Stimulated activated CD4-positive, alpha-beta T cell treated with anti-CD3 and anti-CD28 coated beads, TNF-alpha, amount 100 ng/mL, for 24 hours (primary cell): Measurements from ENCODE around the gene BEAN1.
"Not testable (repeated sequence)": the region's sequence is repeated elsewhere in the genome, so short reads cannot be mapped to it uniquely, and the experiment has no call there.

Experiments used
- DNase-seq, 3 experiments: peaks; one replicate each; pipeline ENCODE4 v3.0.0-alpha.2; 2020; ENCODE audit warnings: low read depth in 3 of 3

Gene BEAN1

DNA sequence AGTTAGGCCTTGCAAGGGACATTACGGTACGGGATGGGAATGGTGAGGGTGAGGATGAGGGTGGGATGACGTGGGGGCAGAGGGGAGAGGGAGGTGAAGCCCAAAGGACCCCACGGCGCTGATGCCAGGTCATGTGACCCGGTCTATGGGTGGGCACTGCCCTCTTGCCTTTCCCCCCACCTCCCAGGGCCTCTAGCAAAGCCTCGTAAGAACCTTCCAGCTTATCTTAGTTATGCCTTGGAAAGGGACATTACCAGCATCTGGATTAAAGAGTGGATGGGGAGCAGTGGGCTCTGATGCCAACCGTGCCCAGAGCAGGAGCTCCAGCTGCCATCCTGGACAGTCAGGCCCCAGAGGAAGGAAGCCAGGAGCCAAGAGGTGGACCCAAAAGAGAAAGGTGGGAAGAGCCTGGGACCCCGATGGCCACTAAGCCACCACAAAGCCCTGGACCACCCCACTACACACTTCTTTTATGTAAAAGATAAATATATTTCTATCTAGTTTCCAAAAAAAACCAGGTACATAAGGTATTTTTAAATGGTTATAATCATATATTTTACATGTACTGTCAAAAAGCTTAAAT is 81.9 kb downstream of the BEAN1 start:
- DNase-seq = no peak

DNA sequence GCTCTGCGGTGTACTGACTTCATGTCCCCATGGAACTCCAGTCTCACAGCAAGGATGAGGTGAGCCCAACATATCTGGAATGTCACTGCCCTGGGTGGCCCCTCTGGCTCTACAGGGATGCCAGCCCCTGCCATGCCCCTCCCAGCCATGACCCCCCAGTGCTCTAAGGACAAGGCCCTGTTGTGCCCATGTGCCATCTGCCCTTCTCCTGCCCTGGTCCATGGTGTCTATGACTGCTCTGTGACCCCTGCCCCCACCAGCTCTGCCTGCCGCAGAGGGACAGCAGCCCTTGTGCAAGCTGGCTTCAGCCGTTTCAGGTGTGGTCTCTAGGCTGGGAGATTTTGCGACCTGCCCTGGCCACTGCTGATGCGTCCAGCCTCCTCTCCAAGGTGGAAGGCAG is 82.5 kb downstream of the BEAN1 start:
- no peak for DNase-seq

DNA sequence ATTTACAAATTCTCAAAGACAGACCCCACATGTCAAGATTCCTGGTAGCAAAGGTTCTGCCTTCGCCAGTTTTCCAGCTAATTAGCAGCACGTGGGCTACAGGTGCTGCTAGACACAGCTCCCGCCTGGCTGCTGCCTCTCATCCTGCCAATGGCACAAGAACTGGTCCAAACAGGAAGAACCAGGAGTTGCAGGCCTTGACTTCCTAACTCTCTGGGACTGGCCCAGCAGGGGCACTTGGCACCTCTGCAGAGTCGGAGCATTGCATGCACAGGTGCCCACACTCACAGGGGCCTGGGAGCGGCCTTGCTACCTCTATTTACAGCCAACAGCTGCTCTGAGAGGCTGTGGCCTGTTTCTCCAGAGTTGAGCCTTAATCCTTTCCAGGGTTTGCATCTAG is 83.2 kb downstream of the BEAN1 start:
- DNase-seq = no peak

DNA sequence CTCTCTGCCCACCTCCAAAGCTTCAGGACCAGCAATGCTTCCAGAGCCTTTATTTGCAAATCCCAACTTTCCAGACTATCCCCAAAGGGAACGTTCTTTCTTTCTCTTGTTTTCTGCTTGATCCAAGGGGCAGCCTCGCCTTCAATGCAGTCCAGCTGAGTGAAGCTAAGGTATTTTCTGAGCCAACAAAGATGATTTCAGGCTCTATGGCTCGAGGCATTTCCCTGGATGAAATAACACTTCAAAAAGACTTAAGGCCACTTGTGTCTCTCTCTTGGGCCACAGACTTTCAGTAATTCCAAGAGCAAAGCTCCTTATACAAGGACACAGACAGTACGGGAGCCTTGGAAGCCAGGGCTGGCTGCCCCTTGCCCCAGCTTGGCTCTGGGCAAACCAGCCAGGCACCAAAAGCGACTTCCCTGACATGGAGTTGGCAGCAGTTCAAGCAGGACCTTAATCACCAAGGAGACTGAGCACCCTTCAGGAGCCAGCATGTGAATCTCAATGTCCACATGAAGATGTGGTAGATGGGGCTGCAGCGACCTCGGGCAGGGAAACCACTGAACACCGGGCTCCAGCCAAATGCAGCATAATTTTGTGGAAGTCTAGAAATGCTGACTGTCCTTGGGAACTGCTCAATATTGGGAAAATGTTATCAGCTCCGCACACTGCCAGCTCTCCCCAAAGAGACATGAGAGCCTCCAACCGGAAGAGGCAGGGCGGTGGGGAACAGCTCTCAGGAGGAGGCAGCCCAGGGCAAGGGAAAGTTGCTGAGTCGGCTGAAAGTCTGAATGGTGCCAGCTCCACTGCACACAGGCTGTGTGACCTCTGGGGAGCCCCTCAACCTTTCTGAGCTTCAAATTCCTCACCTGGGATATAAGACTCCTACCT is 83.9 kb downstream of the BEAN1 start:
- no peak for DNase-seq

DNA sequence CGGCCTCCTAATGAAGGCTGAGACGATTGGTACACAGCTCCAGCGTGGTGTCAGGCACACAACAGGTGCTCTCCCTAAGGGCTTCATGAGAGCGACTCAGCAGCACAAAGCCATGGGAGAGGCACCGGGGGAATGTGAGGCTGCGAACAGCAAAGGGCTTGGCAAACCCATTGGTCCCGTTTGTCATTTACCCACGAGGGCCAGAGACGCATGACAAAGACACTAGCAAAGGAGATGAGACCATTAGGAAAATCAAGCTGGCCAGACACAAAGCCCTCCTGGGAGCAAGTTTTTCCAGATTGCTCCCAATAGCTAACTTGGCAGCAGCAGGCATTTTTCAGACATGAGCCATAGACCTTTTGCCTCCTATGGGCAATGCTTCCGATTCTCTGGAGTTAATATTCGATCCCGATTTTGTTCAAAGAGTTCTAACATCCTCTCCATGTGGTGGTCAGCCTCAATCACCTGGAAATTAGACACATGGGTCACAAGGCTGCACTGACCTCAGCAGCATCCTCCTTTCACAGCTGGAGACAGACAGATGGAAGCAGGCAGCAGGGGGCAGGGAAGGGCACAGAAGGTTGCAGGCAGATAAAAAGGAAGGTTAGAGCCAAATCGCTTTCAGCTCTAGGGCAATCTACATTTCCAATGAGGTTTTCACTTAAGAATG is 84.6 kb downstream of the BEAN1 start:
- no peak for DNase-seq

DNA sequence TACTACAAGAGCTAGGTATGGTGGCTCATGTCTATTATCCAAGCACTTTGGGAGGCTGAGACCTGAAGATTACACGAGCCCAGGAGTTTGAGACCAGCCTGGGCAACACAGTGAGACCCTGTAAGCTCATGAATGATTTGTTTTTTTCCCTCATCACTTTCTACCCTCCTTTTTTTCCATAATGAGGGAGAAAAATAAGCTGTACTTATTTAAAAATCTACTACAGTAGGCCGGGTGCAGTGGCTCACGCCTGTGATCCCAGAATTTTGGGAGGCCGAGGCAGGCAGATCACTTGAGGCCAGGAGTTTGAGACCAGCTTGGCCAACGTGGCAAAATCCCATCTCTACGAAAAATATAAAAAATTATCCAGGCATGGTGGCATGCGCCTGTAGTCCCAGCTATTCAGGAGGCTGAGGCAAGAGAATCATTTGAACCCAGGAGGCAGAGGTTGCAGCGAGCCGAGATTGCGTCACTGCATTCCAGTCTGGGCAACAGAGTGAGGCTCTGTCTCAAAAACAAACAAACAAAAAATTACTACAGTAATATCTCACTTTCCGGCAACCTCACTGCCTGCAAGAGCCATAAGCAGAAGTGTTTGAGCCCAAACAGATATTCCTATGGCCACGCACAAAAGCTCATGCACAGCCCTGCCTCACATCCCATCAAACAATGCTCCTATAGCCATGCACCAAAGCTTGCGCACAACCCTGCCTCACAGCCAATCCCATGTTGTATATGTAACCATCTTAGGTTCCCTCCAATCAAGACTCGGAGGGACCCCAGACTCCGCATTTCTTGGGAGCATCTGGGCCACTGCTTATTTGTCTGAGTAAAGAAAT is 85.4 kb downstream of the BEAN1 start:
- no peak for DNase-seq

DNA sequence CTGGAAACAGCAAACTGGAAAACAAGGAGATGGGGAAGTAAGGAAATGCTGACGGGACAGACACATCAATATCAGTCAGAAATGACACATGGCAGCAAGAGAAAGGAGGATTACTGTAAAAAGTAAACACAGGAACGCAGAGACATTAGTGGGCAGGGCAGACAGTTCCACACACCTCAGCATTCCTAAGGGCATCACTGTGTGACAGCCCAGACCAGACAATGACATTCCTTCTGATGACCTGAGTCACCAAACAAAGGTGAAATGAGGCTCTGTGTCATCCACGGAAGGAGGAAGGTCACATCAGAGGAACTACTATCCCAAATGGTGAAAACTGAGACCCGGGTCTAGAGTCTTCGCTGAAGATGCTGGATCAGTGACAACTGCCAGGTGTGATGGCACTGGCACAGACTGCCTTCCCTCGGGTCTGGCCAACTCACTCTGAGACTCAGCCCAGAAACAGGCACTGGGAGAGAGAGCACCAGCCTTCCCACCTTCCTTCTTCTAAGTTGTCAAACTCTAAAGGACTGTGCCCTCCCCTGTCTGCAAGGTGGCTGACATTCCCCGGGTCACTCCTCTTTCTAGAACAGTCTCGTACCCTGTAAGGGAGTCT is 86.1 kb downstream of the BEAN1 start:
- no peak for DNase-seq

DNA sequence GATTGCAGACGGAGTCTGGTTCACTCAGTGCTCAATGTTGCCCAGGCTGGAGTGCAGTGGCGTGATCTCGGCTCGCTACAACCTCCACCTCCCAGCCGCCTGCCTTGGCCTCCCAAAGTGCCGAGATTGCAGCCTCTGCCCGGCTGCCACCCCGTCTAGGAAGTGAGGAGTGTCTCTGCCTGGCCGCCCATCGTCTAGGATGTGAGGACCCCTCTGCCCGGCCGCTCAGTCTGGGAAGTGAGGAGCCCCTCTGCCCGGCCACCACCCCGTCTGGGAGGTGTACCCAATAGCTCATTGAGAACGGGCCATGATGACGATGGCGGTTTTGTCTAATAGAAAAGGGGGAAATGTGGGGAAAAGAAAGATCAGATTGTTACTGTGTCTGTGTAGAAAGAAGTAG is 87.3 kb downstream of the BEAN1 start:
- not testable (repeated sequence) for DNase-seq

DNA sequence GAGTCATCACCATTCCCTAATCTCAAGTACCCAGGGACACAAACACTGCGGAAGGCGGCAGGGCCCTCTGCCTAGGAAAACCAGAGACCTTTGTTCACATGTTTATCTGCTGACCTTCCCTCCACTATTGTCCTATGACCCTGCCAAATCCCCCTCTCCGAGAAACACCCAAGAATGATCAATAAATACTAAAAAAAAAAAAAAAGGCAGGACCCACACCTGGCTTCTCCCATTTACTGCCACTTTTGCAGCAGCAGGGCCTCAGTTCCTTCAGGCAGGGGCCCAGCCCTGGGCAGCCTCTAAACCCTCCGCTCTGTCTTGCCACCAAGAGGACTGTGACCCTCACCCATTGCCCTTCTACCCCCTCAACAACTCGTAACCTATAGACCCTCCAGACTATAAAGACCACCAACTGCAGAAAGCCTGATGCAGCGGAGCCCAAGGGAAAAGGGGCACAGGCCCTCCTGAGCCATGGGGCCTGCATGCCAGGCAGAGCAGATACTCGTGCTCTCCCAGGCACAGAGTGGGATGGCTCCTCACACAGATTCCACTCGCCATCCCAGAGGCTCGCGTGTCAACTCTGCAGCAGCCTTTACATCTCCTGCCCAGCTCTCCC is 88.0 kb downstream of the BEAN1 start:
- DNase-seq = not testable (repeated sequence)

DNA sequence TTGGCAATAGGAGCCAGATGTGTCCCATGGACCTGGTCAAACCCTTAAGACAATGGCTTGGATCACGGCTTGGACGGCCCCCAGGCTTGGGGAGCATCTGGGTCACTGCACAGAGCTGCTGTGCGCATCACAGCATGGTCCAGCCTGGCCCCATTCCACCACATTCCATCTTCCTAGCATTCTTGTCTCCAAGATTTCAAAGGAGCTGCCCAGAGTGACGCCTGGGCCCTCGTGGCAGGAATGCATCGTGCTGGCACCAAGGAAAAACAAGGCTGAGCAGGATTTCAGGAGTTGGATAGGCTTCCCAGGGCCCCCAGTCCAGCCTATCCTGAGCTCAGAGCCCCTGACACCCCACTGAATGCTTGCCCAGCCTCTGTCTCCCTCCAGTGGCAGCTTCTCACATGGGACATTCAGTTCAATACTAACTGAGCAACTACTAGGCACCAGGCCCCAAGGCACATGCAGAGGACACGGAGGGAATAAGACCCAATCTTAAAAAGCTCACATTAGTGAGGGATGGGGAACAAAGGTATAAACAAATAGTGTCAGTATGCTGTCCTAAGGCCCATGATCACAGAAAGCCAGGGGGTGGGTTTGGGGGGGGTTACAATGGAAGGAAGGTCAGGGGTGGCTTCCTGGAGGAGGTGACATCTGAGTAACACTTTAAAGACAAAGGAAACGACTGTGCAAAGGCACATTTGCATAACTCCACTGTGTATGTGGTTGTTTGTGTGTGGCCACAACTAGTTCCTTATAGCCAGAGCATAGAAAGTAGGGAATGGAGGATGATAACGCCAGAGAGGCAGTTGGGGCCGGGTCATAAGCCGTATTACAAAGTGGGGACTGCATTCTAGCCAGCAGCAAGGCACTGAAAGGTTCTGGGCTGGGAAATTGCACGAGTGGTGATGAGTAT is 88.8 kb downstream of the BEAN1 start:
- DNase-seq = no peak

DNA sequence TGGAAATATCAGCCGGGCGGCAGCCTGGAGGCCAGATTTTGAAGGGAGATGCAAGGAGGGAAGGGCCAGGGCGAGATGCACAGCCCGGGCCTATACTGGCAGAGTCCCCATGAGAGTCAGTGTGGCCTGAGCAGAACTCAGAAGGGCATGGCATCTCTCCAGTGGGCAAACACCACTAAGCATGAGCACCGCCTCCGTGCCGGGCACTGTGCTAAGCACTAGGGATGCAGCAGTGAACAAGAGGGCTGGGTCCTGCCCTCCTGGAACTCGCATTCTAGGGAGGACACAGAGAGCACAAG is 89.4 kb downstream of the BEAN1 start:
- DNase-seq = no peak

DNA sequence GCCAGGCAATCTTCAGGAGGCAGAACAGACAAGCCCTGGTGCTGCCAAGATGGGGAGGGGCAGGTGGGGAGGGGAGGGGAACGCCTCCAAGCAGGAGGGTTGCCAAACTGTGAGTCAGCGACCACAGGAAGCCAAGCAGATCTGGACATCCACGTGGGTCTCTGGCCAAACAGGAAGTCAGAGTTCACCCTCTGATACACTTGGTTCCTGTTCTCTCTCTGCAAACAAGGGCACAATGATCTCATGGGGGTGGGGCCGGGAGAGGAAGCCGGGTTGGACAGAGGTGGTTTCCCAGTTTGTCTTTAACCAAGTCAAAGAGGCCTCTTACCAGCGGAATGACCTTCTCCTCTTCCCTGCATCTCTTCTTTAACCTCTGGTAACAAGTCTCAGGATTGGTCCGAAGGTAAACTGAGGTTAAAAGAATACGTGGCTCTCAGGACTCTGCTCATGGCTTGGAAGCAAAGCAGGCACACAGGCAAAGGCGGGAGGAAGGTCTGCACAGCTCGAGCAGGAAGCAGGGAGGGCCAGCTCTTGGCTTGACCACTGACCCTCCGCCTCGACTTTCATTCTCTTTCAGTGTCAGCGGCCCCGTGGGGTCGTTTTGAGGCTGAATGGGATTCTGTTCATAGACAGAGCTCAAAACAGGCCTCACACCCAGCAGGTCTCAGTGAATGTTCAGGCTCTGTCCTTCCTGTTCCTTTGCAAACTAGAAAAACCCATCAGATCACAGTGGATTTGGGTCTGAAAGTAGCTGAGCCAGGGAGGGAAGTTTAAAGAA is 89.9 kb downstream of the BEAN1 start:
- DNase-seq = peak; percentile 32 to 81 (median 42)

DNA sequence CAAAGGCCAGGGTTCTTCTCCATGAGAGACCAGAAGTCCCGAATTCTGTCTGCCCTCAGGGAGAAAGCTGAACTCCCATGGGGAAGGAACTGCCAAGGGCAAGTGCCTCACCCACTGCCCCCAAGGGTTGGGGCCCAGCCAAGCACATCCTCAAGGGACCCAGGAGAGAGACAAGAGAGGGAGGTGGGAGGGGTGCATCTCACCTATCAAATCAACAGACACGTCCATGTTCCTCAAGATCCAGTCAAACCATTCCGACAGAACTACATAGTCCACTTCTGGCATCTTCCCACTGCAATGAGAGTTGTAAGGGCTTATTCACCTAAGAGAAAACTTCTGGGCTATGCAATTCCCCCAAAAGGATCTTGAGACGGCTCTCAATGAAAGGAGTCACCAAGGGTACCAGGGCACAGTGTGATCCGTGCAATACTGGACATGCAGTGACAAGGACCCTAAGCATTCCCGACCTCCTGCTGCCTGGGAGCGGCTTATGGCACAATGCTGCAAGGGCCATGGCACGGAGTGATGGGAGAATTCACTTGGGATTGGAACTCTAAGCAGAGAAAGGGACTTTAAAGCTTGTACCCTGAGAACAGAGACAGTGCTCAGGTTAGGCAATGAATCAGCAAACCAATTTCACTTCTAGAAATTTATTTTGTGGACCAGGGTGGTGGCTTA is 90.6 kb downstream of the BEAN1 start:
- no peak for DNase-seq

DNA sequence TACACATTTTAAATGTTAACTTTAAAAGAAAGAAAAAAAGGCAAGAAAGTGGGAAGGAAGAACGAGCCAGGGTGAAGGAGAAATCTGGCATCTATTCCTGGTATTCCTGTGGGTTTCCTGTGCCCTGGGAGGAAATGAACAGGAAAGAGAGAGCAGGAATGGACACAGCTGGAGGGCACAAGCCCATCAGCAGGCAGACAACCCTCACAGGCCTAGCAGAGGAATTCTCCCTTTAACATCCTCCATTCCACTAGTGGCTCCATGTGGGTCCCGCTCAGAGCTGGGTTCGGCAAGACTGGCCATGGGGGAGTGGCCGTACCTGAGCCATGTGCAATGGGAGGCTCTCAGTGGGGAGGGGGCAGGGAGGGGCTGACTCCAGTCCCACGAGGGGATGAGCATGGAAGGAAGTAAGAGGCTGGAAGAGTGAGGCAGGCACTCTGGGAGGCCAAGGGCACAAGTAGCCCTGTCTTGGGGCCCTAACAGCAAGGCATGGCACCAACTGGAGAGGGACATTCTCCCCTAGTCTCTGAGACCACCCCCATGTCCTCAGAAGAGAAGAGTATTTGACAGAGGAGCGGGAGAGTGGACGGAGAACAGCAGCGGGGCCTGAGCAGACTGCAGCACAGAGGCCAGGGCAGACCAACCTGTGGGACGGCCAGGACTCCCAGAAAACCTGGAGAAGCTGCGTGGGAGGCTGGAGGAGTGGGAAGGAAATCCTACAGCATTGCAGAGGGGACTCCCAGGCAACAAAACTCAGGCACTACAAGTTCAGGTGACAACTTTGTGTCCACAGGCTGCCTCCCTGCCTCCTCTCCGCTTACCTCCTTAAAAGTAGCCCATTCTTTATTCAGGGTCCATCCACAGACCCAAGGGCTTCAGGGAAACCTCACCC is 92.6 kb downstream of the BEAN1 start:
- DNase-seq = no peak

DNA sequence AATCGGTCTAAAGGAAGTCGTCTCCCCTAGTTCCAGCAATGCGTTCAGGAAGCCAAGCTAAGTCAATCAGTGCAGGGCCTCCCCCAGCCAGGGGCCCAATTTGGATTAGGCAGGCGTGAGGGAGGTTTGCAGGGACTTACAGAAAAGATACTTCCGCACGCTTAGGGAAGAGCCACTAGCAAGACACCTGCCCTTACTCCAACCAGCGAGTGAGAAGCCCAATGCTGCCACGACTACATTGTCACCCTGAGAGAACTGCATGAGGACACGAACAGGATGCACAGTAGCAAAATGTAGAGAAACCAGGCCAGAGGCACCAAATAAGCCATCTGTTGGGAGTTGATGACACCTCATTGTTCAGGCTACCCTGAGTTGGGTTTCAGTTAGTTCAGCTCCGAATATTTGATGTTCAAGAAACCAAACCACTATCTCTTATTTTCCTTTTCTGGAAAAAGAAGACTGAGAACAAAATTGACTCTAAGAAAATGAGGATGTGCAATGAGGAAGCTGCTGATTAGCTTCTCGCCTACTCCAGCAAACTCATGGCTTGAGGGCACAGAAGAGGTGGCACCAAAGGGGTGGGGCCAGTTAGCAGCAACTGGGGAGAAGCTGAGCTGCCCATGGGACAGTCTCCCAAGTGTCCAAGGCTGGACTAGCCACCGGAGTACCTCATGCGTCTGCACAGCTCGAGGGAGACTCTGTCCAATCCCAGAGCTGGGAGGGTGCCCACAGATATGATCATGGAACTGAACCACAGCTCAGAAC is 93.5 kb downstream of the BEAN1 start:
- DNase-seq = no peak

DNA sequence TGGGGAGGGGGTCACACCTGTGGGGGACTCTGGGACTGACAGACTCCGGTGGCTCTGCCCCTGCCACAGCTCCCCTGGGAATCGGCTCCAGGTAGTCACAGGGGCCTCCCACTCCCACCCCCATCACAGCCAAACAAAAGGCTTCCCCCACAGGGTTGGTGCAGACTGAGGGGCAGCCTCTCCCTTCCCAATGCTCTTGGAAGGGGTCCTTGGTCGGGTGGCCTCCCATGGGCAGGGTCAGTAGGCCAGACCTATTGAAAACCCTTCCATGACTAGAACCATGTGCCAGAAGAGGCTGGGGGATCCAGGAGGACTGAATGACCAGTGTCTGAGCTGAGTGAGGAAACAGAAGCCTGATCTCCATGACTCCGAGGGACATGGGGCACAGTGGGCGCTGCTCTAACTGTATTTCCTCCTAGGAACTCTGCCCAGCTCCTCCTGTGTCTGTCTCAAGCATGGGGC is 94.2 kb downstream of the BEAN1 start:
- DNase-seq = no peak
